ENCODE measurements around the gene INPP4B. TPM values are rescaled to one million over a fixed set of nuclear protein-coding genes. Genes with fewer than 3 reads are reported as not detected.

The INPP4B gene
- total and polyA plus RNA-seq, 2 experiments from 2014 or later = 4.6 to 5.5 TPM

DNA sequence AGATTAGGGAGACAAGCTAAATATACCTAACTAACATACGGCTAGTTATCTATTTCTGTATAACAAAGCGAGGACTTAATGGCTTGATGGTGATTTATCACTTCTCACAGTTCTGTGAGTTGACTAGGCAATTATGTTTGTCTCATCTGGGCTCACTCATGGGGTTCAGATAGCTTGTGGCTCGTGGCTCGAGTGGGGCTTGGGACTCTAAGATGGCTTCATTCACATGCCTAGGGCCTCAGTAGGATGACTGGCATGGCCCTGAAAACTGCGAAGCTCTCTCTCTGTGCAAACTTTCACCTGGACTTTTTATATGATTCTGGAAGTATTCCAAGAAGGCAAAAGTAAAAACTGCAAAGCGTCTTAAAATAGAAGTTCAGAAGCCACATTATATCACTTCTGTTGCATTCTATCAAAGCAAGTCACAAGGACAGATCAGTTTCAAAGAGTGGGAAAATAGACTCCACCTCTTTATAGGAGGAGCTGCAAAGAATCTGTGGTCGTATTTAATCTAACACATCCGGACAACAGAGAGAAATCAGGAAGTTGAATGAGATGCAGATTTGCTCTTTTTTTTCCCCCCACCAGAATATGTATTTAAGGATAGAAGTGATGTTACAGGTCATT is 491.2 kb downstream of the INPP4B start:
- Histone ChIP-seq H3K4me1 (ENCODE audit: low read depth) (peaks cover 32% of the 10 kb centered on the region), H3K36me3 (no peaks in the 10 kb centered on the region), H3K9me3 (ENCODE audit: low read depth) (no peaks in the 10 kb centered on the region), H3K27me3 (no peaks in the 10 kb centered on the region), H3K4me3 (no peak overlapping the region), H3K27ac (peak overlapping the region; percentile 34)
- TF ChIP-seq, protein P1, sequence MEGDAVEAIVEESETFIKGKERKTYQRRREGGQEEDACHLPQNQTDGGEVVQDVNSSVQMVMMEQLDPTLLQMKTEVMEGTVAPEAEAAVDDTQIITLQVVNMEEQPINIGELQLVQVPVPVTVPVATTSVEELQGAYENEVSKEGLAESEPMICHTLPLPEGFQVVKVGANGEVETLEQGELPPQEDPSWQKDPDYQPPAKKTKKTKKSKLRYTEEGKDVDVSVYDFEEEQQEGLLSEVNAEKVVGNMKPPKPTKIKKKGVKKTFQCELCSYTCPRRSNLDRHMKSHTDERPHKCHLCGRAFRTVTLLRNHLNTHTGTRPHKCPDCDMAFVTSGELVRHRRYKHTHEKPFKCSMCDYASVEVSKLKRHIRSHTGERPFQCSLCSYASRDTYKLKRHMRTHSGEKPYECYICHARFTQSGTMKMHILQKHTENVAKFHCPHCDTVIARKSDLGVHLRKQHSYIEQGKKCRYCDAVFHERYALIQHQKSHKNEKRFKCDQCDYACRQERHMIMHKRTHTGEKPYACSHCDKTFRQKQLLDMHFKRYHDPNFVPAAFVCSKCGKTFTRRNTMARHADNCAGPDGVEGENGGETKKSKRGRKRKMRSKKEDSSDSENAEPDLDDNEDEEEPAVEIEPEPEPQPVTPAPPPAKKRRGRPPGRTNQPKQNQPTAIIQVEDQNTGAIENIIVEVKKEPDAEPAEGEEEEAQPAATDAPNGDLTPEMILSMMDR (IDR thresholded peaks at IDR 0.05; ENCODE audit: low read depth, low read length) = no peak
- peak in 1 of 2 donors; percentile 42 for DNase-seq (ENCODE audit: low read depth in 1 of 2, low spot score in 1 of 2)

DNA sequence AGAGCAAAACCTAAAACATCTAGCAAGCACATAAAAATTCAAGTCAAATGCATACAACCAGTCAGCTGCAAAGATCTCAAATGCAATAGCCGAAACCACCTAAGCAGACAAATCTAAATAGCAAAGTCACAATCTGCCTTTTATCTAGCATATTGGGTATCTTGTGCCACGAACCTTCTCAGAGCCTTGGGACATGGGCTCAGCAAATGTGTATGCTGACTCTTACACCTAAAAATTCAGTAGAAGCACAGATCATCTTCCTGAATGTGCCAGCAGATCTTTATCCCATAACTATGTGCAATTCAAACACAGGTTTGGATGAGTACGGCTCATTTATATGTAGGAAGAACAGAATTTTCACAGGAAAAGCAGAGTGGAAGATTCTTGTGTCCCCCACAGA is 492.1 kb downstream of the INPP4B start:
- H3K27ac ChIP-seq = peak overlapping the region; percentile 34
- DNase-seq (ENCODE audit: low read depth in 1 of 2, low spot score in 1 of 2) = no peak
- TF ChIP-seq, protein P1 (IDR thresholded peaks at IDR 0.05; ENCODE audit: low read depth, low read length) = no peak

DNA sequence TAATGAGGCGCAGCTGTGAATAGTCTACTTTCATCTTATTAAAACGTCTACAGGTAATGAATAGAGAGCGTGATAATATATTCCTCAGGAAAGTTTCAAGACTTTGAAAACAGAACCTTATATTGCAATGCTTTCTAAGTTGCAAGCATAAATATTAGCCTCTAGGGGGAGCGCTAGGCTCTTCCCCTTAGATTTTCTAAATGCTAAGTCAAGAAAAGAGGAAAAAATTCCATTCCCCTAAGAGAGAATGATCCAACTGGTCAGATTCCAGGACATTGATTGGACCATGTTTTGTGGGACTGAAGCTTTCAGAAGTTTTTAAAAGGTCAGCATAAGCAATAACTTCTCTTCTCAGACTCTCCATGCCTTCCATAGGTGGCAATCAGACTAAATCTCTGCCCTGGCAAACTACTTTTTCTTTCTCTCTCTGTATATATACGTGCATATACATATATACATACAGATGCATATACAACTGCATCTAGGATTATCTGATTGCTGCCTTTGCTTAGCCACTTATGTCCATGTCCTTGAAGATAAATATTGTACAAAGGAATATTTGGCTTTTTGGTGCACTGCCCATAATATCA is 492.9 kb downstream of the INPP4B start:
- Histone ChIP-seq H3K4me1 (ENCODE audit: low read depth) (peaks cover 41% of the 10 kb centered on the region), H3K4me3 (no peak overlapping the region), H3K9me3 (ENCODE audit: low read depth) (no peaks in the 10 kb centered on the region), H3K27ac (no peak overlapping the region), H3K36me3 (no peaks in the 10 kb centered on the region), H3K27me3 (no peaks in the 10 kb centered on the region)
- TF ChIP-seq, protein P1 (IDR thresholded peaks at IDR 0.05; ENCODE audit: low read depth, low read length) = peak; percentile 80
- DNase-seq (ENCODE audit: low read depth in 1 of 2, low spot score in 1 of 2) = peak; percentile 80 to 81

More for the DNA sequence above, 492.1 kb downstream of the INPP4B start:
- no peaks in the 10 kb centered on the region for H3K36me3 ChIP-seq
- H3K4me3 ChIP-seq = no peak overlapping the region
- peaks cover 33% of the 10 kb centered on the region for H3K4me1 ChIP-seq (ENCODE audit: low read depth)
- no peaks in the 10 kb centered on the region for H3K27me3 ChIP-seq
- H3K9me3 ChIP-seq (ENCODE audit: low read depth) = no peaks in the 10 kb centered on the region

DNA sequence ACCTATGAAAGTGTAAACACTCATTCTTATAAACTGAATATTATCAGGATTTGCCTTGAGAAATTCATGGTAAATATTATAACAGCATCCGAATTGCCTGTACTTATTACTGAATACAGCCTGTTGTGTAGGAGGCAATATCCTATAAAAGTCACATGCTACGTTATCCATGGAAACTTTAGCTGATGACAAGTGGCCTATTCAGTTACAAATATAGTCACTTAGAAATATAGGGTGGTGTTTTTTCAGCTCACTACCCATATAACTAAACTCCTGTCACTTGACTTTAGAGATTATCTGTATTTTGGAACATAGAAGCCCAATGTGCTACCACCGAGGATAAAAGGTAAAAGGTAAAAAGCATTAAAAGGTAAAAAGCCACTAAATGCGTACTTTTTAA is 493.4 kb downstream of the INPP4B start:
- H3K27ac ChIP-seq = no peak overlapping the region

DNA sequence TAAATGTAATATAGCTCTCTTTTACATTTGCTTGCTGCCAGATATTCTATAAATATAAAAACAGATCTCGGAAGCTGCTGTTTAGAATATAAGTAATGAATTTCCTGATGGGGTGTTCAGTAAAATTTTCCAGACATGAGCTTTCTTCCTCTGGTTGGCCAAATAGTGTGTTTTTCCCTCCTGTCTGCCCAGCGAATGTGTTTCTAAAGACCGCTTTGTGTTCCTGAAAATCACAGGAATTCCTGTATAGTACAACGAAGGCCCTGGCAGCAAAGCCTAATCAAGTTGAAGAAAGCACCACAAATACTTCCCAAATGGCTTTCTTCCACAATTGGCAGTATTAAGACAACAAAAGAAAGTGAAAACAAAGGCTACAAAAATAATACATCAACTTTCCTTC is 494.1 kb downstream of the INPP4B start:
- H3K27me3 ChIP-seq = no peaks in the 10 kb centered on the region
- no peak for DNase-seq (ENCODE audit: low read depth in 1 of 2, low spot score in 1 of 2)
- peaks cover 54% of the 10 kb centered on the region for H3K4me1 ChIP-seq (ENCODE audit: low read depth)
- no peaks in the 10 kb centered on the region for H3K36me3 ChIP-seq
- no peak overlapping the region for H3K27ac ChIP-seq
- no peak overlapping the region for H3K4me3 ChIP-seq
- TF ChIP-seq, protein P1 (IDR thresholded peaks at IDR 0.05; ENCODE audit: low read depth, low read length) = no peak
- no peaks in the 10 kb centered on the region for H3K9me3 ChIP-seq (ENCODE audit: low read depth)

More for the DNA sequence above, 493.4 kb downstream of the INPP4B start:
- H3K27me3 ChIP-seq = no peaks in the 10 kb centered on the region
- no peak overlapping the region for H3K4me3 ChIP-seq
- H3K9me3 ChIP-seq (ENCODE audit: low read depth) = no peaks in the 10 kb centered on the region
- H3K36me3 ChIP-seq = no peaks in the 10 kb centered on the region
- H3K4me1 ChIP-seq (ENCODE audit: low read depth) = peaks cover 47% of the 10 kb centered on the region
- TF ChIP-seq, protein P1 (IDR thresholded peaks at IDR 0.05; ENCODE audit: low read depth, low read length) = no peak
- no peak for DNase-seq (ENCODE audit: low read depth in 1 of 2, low spot score in 1 of 2)
